Activated T-helper 17 cell treated with anti-CD3 and anti-CD28 coated beads, Interleukin-2, amount 50 U/mL, for 72 hours (primary cell): Measurements from ENCODE around the gene ARPC5L. TPM values are rescaled to one million over a fixed set of nuclear protein-coding genes. Genes with fewer than 3 reads are reported as not detected.

ENCODE experiments used
- ATAC-seq: fragments of 150-1000 bp; cut with Tn5 transposase; replicated peaks from 2 replicates; pipeline ENCODE4 v1.10.0; 2021; ENCODE audit warnings: mild to moderate bottlenecking, moderate library complexity
- H3K27ac Mint-ChIP-seq: one replicate; pipeline ENCODE4 v1.8.0; 2022; ENCODE audit warnings: mixed read lengths
- H3K27me3 Mint-ChIP-seq: one replicate; pipeline ENCODE4 v1.8.0; 2022; ENCODE audit warnings: mixed read lengths
- H3K36me3 Mint-ChIP-seq: one replicate; pipeline ENCODE4 v1.8.0; 2022; ENCODE audit warnings: low read depth, mild to moderate bottlenecking, mixed read lengths
- H3K4me1 Mint-ChIP-seq: one replicate; pipeline ENCODE4 v1.8.0; 2022; ENCODE audit warnings: mixed read lengths
- H3K4me3 Mint-ChIP-seq: one replicate; pipeline ENCODE4 v1.8.0; 2022; ENCODE audit warnings: mild to moderate bottlenecking, mixed read lengths
- H3K9me3 Mint-ChIP-seq: one replicate; pipeline ENCODE4 v1.8.0; 2022; ENCODE audit warnings: mixed read lengths
- total RNA-seq, 2 donors: library from RNA; stranded (reverse); gene quantifications; one replicate each; pipeline ENCODE4 v1.2.3, GENCODE V29; 2022

The ARPC5L gene
- 10 to 100 TPM; 59.7 to 89.7 TPM for total RNA-seq

DNA sequence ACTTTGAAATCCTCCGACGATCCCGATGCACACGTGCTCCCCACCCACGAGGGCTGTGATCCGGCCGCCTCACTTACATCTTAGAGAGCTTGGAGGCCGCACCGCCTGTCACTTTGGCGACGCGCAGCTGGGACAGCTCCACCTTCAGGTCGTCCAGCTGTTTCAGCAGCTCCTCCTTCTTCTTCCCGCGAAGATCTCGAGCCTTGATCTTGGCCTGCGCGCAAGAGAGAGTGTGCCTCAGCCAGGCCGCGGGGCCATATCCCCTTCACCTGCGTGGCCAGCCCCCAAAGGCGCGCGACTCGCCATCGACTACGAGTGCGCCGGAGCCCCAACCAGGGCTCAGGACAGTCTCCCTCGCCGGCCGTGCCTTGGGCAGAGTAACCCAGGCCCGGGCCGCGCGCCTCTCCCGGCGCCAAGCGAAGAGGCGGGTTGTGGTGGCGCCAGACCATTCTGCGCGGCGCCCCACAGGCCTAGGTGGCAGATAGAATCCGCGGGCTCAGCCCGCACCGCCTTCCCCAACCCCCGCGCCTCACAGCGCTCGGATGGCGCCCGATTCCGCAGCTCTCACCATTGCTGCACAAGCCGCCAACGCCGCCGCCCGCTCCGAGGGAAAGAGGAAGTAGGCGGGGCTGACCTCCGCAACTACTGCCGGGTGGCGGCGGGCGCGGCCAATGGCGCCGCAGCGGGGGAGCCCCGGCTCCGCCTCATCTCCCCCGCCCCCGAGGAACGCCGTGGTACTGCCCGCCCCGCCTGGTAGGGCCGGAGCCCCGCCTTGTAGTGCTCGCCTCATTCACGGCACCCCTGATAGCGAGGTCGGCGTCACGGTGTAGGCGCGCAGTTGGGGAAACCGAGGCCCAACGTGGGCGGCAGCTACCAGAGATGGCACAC lies at the start of gene ARPC5L, which contains the start of gene RPL35:
ARPC5L (plus strand) TSS at position 789 of the 888 bp plus-strand sequence. CDS start 7,161 bp downstream, outside the sequence.
RPL35 (minus strand) TSS at position 616 of the 888 bp plus-strand sequence; CDS start at position 571, 45 bp downstream.
- Mint-ChIP-seq H3K27me3 (no peaks in the 10 kb centered on the region), H3K9me3 (no peaks in the 10 kb centered on the region), H3K4me1 (peaks cover 19% of the 10 kb centered on the region), H3K36me3 (peaks cover 57% of the 10 kb centered on the region), H3K27ac (peak within 1 kb of the TSS; percentile 99), H3K4me3 (peak within 1 kb of the TSS; percentile 99)
- ATAC-seq = peak; percentile 97

DNA sequence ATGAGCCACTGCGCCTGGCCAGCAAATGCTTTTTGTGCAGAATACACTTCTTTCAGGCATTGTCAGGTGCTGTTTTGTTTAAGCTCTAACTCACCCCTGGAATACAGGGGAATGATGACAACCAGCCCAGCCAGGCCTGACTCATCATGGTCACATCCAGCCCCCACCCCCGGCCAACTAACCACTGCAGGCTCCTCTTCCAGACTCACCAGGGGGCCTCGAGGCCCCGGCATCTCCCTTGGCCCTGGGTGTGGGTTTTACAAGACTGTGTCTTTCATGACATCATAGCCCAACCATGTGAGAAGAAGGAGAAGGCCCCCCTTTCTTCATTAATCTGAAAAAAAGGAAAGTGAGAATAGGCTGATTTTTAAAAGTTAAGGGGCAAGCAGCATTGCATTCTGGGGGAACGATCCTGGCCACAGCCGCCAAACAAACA lies 49.5 kb upstream of the ARPC5L start:
- Mint-ChIP-seq H3K36me3 (no peaks in the 10 kb centered on the region), H3K4me1 (no peaks in the 10 kb centered on the region), H3K27me3 (peaks cover 10% of the 10 kb centered on the region), H3K9me3 (no peaks in the 10 kb centered on the region), H3K4me3 (no peak overlapping the region), H3K27ac (no peak overlapping the region)
- peak; percentile 35 for ATAC-seq

DNA sequence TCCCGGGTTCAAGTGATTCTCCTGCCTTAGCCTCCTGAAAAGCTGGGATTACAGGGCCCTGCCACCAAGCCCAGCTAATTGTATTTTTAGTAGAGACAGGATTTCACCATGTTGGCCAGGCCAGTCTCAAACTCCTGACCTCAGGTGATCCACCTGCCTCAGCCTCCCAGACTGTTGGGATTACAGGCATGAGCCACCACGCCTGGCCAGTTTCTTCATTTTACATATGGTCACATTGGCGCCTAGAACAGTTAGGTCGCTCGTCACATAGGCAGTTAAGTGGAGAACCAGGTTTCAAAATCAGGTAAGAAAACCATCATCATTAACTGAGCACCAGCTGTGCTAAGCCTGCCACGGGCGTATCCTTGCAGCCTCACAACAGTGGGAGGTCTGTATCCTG lies 48.9 kb upstream of the ARPC5L start:
- no peaks in the 10 kb centered on the region for H3K36me3 Mint-ChIP-seq
- no peak for ATAC-seq
- H3K4me1 Mint-ChIP-seq = no peaks in the 10 kb centered on the region
- peaks cover 10% of the 10 kb centered on the region for H3K27me3 Mint-ChIP-seq
- H3K9me3 Mint-ChIP-seq = no peaks in the 10 kb centered on the region
- no peak overlapping the region for H3K27ac Mint-ChIP-seq
- H3K4me3 Mint-ChIP-seq = no peak overlapping the region

DNA sequence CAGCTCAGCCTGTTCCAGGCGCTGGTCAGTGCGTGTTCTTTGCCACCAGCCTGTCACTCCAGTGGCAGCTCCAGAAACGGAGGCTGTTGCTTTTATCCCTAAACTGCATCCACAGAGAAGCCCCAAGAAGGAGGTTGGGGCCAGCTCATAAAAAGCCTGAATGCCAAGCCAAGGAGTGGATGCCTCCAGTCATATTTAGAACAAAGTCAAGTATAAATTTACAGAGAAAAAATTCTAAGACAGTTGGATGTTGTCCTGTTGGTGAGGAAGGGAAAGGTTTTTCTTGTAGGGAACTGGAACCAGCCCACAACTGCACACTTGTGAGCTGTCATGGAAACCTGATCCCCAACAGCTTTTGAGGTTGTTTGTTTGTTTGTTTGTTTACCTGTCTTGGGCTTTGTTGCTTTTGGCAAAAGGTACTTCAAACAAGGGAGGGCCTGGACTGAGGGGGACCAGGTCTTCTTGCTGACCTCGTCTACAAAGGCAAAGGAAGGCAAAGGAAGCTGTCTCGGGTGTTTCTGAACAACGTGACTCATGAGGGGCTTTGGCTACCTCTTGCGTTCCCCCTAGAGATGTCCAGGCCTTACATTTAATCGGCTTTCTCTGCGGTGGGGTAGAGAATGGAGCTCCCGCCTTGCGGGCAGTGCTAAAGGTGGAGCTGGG lies 48.3 kb upstream of the ARPC5L start:
- H3K4me3 Mint-ChIP-seq = no peak overlapping the region

DNA sequence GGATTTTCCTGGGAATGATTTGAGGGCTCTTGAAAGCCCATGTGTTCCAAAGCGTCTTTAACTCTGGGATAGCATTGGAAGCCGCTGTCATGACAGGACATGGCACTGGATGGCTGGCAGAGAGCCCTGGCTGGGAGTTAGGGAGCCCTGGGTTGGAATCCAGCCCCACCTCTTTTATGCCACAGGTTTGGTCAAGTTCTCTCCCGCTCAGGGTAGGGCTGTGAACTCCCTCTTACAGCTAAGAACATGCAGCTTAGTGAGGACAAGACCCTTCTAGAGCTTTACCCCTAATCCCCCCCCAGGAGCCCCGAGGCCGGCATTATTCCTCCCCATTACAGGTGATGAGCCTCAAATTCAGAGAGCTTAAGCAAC lies 47.8 kb upstream of the ARPC5L start:
- H3K4me1 Mint-ChIP-seq = peaks cover 5% of the 10 kb centered on the region
- no peak overlapping the region for H3K4me3 Mint-ChIP-seq
- H3K27ac Mint-ChIP-seq = no peak overlapping the region
- H3K36me3 Mint-ChIP-seq = no peaks in the 10 kb centered on the region
- no peak for ATAC-seq
- no peaks in the 10 kb centered on the region for H3K9me3 Mint-ChIP-seq
- peaks cover 6% of the 10 kb centered on the region for H3K27me3 Mint-ChIP-seq

More for the DNA sequence above, 48.3 kb upstream of the ARPC5L start:
- Mint-ChIP-seq H3K36me3 (no peaks in the 10 kb centered on the region), H3K9me3 (no peaks in the 10 kb centered on the region), H3K4me1 (peaks cover 5% of the 10 kb centered on the region), H3K27ac (no peak overlapping the region), H3K27me3 (peaks cover 6% of the 10 kb centered on the region)
- ATAC-seq = no peak

DNA sequence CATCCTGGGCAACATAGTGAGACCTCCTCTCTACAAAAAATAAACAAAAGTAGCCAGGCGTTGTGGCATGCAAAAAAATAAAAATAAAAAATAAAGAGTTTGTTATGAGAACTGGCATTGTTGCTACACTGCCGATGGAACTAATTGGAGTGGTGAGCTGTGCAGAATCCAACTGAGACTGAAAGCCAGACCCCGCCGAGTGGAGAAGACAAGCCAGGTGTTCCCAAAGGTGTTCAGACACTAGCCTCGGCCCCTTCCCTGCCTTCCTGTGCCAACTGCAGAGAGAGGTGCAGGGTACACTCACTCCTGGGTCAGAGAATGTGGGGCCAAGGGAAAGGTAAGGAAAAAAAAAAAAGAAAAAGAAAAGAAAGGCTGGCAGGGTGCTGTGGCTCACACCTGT lies 46.3 kb upstream of the ARPC5L start:
- H3K4me3 Mint-ChIP-seq = no peak overlapping the region
- H3K9me3 Mint-ChIP-seq = no peaks in the 10 kb centered on the region
- peaks cover 6% of the 10 kb centered on the region for H3K27me3 Mint-ChIP-seq
- no peak overlapping the region for H3K27ac Mint-ChIP-seq
- H3K4me1 Mint-ChIP-seq = peaks cover 5% of the 10 kb centered on the region
- no peaks in the 10 kb centered on the region for H3K36me3 Mint-ChIP-seq
- no peak for ATAC-seq

DNA sequence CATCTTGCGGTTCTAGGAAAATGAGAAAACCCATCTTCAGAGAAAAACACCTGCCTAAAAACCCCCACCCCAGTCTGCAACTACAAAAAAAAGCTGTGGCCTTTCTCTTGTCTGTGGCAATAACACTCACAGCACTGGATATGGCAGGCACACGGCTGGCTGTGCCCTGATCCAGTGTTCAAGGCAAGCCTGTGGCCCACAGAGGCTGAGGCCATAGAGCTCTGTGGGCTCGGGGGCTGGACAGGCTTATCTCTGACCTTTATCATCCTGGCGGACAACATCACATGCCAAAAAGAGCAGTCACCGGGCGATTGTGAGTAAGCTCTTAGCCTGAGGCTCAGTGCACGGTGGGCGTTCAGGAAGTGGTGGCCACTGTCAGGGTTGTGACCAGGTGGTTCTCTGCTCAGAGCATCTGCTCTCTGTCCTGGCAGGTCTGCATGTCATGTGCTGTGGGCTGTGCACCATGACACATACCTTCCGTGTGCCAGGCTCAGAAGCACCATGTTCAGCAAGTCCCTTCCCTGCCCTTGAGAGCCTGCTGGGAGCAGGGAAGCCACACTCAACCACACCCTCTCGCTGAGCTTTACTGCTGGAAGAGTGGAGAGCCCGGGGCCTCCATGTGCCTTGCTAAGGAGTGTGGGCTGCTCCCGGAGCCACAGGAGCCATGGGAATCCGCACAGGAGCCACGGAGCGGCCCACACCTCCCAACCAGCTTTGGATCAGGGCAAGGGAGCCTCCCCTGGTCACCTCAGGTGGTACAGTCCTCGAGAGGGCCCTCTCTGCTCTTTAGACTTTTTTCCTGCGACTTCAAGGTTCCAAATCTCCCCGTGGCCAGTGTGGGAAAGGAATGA lies 43.3 kb upstream of the ARPC5L start:
- H3K36me3 Mint-ChIP-seq = no peaks in the 10 kb centered on the region
- H3K27me3 Mint-ChIP-seq = peaks cover 6% of the 10 kb centered on the region
- peaks cover 5% of the 10 kb centered on the region for H3K4me1 Mint-ChIP-seq
- H3K9me3 Mint-ChIP-seq = no peaks in the 10 kb centered on the region
- H3K4me3 Mint-ChIP-seq = peak overlapping the region; percentile 26
- peak; percentile 90 for ATAC-seq
- H3K27ac Mint-ChIP-seq = peak overlapping the region; percentile 44

DNA sequence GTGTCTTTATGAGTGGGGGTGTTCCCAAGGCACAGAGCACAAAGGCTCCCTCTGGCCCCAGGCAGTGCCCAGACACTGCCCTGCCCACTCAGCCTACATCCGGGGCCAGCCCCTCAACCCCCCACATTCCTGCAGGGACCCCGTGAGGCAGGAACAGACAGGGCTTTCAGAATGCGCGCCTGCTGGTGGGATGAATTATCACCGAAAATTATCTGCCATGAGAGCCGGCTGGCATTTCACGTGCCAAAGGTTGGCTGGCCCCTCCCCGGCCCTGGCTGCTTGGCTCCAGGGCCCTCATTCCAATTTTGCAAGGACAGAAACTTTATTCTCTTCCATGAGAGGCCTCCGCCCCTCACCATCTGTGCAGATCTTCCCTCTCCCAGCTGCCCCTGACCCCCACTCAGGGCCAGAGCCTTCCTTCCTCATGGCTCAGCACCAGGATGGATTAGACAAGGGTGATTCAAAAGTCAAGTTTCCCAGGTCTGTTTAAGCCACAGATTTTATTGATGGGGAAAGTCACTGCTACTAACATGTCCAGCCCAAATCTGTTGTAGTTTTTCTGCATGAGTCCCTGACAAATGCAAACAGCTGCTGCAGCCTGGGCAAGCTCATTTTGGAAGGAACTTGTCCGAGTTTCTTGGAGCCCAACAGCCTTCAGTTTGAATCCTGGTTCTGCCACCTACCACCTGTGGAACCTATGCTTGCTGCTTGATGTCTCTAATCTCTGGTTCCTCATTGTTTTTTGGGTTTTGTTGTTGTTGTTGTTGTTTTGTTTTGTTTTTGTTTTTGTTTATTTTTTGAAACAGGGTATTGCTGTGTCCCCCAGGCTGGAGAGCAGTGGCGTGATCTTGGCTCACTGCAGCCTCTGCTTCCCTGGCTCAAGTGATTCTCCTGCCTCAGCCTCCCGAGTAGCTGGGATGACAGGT lies 41.0 kb upstream of the ARPC5L start:
- Mint-ChIP-seq H3K27ac (no peak overlapping the region), H3K36me3 (no peaks in the 10 kb centered on the region), H3K4me3 (no peak overlapping the region), H3K27me3 (peaks cover 6% of the 10 kb centered on the region), H3K9me3 (no peaks in the 10 kb centered on the region), H3K4me1 (peaks cover 5% of the 10 kb centered on the region)
- ATAC-seq = no peak

DNA sequence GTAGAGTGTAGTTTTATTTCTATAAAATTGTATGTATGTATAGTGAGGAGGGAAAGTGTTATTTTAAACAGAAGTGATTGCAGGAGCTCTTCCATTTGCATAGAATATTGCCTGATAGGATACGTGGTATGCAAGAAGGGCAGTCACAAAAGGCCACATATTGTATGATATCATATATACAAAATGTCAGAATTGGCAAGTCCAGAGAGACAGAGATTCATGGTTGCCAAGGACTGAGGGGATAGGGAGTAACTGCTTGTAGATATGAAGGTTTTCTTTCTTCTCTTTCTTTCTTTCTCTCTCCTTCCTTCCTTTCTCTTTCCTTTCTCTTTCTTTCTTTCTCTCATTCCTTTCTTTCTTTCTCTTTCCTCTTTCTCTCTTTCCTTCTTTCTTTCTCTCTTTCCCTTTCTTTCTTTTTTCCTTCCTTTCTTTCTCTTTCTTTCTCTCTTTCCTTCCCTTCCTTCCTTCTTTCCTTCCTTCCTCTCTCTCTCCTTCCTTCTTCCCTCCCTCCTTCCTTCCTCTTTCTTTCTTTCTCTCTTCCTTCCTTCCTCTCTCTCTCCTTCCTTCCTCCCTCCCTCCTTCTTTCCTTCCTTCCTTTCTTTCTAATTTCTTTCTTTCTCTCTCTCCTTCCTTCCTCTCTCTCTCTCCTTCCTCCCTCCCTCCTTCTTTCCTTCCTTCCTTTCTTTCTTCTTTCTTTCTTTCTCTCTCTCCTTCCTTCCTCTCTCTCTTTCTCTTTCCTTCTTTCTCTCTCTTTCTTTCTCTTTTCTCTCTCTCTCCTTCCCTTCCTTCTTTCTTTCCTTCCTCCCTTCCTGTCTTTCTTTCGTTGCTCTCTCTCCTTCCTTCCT lies 33.2 kb upstream of the ARPC5L start:
- Mint-ChIP-seq H3K4me1 (no peaks in the 10 kb centered on the region), H3K9me3 (peaks cover 4% of the 10 kb centered on the region), H3K36me3 (no peaks in the 10 kb centered on the region), H3K27me3 (no peaks in the 10 kb centered on the region), H3K4me3 (no peak overlapping the region), H3K27ac (no peak overlapping the region)
- ATAC-seq = no peak

DNA sequence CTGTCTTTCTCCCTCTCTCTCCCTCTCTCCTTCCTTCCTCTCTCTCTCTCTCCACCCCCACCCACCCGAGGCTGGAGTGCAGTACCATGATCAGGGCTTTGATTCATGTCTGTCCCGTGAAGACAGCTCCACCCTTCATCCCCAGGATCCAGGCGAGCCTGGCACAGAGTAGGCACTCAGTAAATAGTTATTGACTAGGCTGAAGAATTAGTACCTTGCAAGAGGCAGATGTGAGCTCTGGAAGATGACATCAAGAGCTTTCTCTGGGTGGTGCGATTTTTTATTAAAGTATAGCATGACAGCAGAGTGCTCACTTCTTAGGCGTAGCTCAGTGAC lies 32.6 kb upstream of the ARPC5L start:
- Mint-ChIP-seq H3K4me1 (no peaks in the 10 kb centered on the region), H3K27ac (no peak overlapping the region), H3K9me3 (peaks cover 4% of the 10 kb centered on the region), H3K4me3 (no peak overlapping the region), H3K27me3 (no peaks in the 10 kb centered on the region), H3K36me3 (no peaks in the 10 kb centered on the region)
- no peak for ATAC-seq

DNA sequence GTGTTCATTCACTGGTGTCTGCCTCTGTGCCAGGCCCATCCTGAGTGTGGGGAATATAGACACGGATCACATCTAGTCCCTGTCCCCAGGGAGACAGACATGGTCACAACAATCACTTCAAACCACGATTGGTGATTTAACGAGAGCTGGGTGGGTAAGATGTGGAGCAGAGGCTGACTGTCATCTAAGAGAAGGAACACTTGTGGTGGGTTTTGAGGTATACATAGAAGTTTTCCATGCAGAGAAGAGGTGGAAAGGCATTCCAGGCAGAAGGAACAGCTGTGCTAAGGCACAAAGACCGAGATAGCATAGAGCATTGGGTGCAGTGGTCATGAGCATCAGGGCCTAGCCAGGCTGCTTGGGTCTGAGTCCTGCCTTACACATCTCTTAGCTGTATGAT lies 31.3 kb upstream of the ARPC5L start:
- peaks cover 4% of the 10 kb centered on the region for H3K9me3 Mint-ChIP-seq
- ATAC-seq = no peak
- H3K36me3 Mint-ChIP-seq = no peaks in the 10 kb centered on the region
- no peak overlapping the region for H3K27ac Mint-ChIP-seq
- no peaks in the 10 kb centered on the region for H3K27me3 Mint-ChIP-seq
- H3K4me3 Mint-ChIP-seq = no peak overlapping the region
- no peaks in the 10 kb centered on the region for H3K4me1 Mint-ChIP-seq

DNA sequence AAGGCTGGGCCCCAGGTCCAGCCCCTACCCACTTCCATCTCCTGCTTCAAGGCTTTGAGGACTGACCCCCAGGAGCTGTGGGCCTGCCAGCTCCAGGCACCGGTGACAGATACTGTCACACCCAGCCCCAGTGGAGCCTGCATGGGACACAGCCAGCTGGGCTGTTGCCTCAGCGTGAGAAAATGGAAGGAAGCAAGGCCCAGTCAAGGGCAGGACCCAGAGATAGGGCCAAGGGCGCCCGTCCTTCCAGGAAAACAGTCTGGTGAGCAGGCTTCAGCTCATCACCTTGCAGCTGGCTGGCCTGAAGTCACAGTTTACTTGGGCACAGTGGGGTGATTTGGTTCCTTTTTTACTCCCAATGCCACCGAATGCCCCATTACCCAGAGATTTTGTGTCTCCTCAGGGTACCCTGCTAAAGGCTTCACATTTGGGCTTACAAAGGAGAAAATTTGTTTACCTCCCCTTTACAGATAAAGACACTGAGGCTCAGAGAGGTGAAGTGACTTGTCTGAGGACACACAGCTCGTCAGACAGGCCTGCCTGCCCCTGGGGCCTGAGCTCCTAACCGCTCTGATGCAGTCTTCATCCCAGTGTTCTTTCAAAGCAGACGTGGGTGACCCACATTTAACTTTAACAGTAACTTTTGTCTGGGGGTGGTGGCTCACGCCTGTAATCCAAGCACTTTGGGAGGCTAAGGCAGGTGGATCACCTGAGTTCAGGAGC lies 30.1 kb upstream of the ARPC5L start:
- Mint-ChIP-seq H3K9me3 (no peaks in the 10 kb centered on the region), H3K36me3 (no peaks in the 10 kb centered on the region), H3K27ac (no peak overlapping the region), H3K27me3 (no peaks in the 10 kb centered on the region), H3K4me3 (no peak overlapping the region), H3K4me1 (no peaks in the 10 kb centered on the region)
- no peak for ATAC-seq
